HEK293 (cell line): Measurements from ENCODE around the gene LCNL1.

Experiments
- CTCF ChIA-PET: fragments of 350-600 bp; formaldehyde crosslinking; extraction: SDS; loops from one replicate; lab custom pipeline; 2021; ENCODE audit warnings: antibody characterized with exemption; lab: Yijun Ruan, JAX
- POLR2A ChIA-PET: fragments of 300-600 bp; formaldehyde crosslinking; extraction: SDS; loops from one replicate; lab custom pipeline; 2020; ENCODE audit warnings: antibody characterized with exemption, inconsistent platforms; lab: Yijun Ruan, JAX
- H3K27ac ChIP-seq: fragments of 200-500 bp; sonication (Bioruptor generic); 2 replicates; pipeline ENCODE4 v1.5.1; 2014; ENCODE audit warnings: low read depth, low read length, control low read depth, inconsistent platforms; ENCODE audit errors: extremely low read depth
- H3K36me3 ChIP-seq, 2 experiments: fragments of 200-500 bp in 1 of 2; sonication (Bioruptor generic) in 1 of 2; 1 replicate in 1 of 2; 2 replicates in 1 of 2; pipeline ENCODE4 v1.5.1; 2014 to 2017; ENCODE audit warnings: inconsistent platforms in 2 of 2, low read length in 2 of 2; ENCODE audit not compliant: control insufficient read depth in 2 of 2, insufficient read depth in 1 of 2
- H3K4me1 ChIP-seq: fragments of 200-500 bp; sonication (Bioruptor generic); 2 replicates; pipeline ENCODE4 v1.5.1; 2014; ENCODE audit warnings: mild to moderate bottlenecking, low read length, inconsistent platforms; ENCODE audit not compliant: control insufficient read depth, insufficient read depth
- H3K4me3 ChIP-seq: 2 replicates; pipeline ENCODE4 v1.5.1; 2011; ENCODE audit warnings: low read depth, mild to moderate bottlenecking, control low read depth, low read length, moderate library complexity
- H3K9me3 ChIP-seq: fragments of 200-500 bp; sonication (Bioruptor generic); 2 replicates; pipeline ENCODE4 v1.5.1; 2014; ENCODE audit warnings: low read depth, low read length, inconsistent platforms; ENCODE audit not compliant: control insufficient read depth, insufficient read depth
- GLIS1 ChIP-seq: fragments of 450-650 bp; formaldehyde crosslinking; IDR thresholded peaks from 2 replicates; pipeline ENCODE4 v1.5.1; 2016; ENCODE audit warnings: missing biosample characterization, missing genetic modification characterization
- KLF10 ChIP-seq: fragments of 450-650 bp; IDR thresholded peaks from 2 replicates; pipeline ENCODE4 v1.5.1; 2018; ENCODE audit warnings: missing biosample characterization, mild to moderate bottlenecking, missing genetic modification characterization
- KLF8 ChIP-seq: fragments of 450-650 bp; formaldehyde crosslinking; IDR thresholded peaks from 2 replicates; pipeline ENCODE4 v1.5.1; 2016; ENCODE audit warnings: missing biosample characterization, missing genetic modification characterization
- MEIS1 ChIP-seq: sonication (generic); formaldehyde crosslinking; IDR thresholded peaks from 2 replicates; pipeline ENCODE4 v1.8.1; 2022; ENCODE audit warnings: missing genetic modification reagents, mild to moderate bottlenecking, borderline replicate concordance
- MZF1 ChIP-seq: fragments of 450-650 bp; formaldehyde crosslinking; IDR thresholded peaks from 2 replicates; pipeline ENCODE4 v1.5.1; 2017; ENCODE audit warnings: missing biosample characterization, missing genetic modification characterization, borderline replicate concordance
- PRDM1 ChIP-seq: fragments of 450-650 bp; formaldehyde crosslinking; IDR thresholded peaks from 2 replicates; pipeline ENCODE4; 2016; ENCODE audit warnings: missing biosample characterization, missing genetic modification characterization
- ZBTB10 ChIP-seq: fragments of 450-650 bp; formaldehyde crosslinking; IDR thresholded peaks from 2 replicates; pipeline ENCODE4 v1.5.1; 2016; ENCODE audit warnings: missing biosample characterization, missing genetic modification characterization
- ZFHX2 ChIP-seq: fragments of 450-650 bp; formaldehyde crosslinking; conservative IDR thresholded peaks from 2 replicates; pipeline ENCODE4 v1.5.1; 2016; ENCODE audit warnings: missing biosample characterization, missing genetic modification characterization
- ZNF132 ChIP-seq: fragments of 450-650 bp; formaldehyde crosslinking; IDR thresholded peaks from 2 replicates; pipeline ENCODE4 v1.5.1; 2017; ENCODE audit warnings: missing biosample characterization, missing genetic modification characterization, borderline replicate concordance
- ZNF133 ChIP-seq: fragments of 450-650 bp; formaldehyde crosslinking; IDR thresholded peaks from 2 replicates; pipeline ENCODE4 v1.5.1; 2016; ENCODE audit warnings: missing biosample characterization, missing genetic modification characterization
- ZNF16 ChIP-seq: fragments of 450-650 bp; formaldehyde crosslinking; IDR thresholded peaks from 2 replicates; pipeline ENCODE4 v1.5.1; 2016; ENCODE audit warnings: low read depth, missing biosample characterization, missing genetic modification characterization
- ZNF2 ChIP-seq: fragments of 450-650 bp; formaldehyde crosslinking; IDR thresholded peaks from 2 replicates; pipeline ENCODE4 v1.5.1; 2016; ENCODE audit warnings: missing biosample characterization, missing genetic modification characterization
- ZNF223 ChIP-seq: fragments of 450-650 bp; formaldehyde crosslinking; IDR thresholded peaks from 2 replicates; pipeline ENCODE4 v1.5.1; 2016; ENCODE audit warnings: missing biosample characterization, missing genetic modification characterization
- ZNF274 ChIP-seq, 2 experiments: fragments of 200-500 bp in 1 of 2; fragments of 450-650 bp in 1 of 2; sonication (Bioruptor generic) in 1 of 2; formaldehyde crosslinking in 1 of 2; IDR thresholded peaks; 2 replicates each; pipeline versions ENCODE4 v1.5.1 to v1.6.1; 2014 to 2016; ENCODE audit warnings: borderline replicate concordance in 1 of 2, inconsistent platforms in 1 of 2, low read length in 1 of 2, missing biosample characterization in 1 of 2, missing genetic modification characterization in 1 of 2
- ZNF350 ChIP-seq: fragments of 450-650 bp; formaldehyde crosslinking; IDR thresholded peaks from 2 replicates; pipeline ENCODE4 v1.5.0; 2017; ENCODE audit warnings: missing biosample characterization, mild to moderate bottlenecking, missing genetic modification characterization
- ZNF354C ChIP-seq: fragments of 450-650 bp; formaldehyde crosslinking; IDR thresholded peaks from 2 replicates; pipeline ENCODE4 v1.5.1; 2016; ENCODE audit warnings: missing biosample characterization, missing genetic modification characterization, low read depth, borderline replicate concordance
- ZNF394 ChIP-seq: fragments of 450-650 bp; formaldehyde crosslinking; IDR thresholded peaks from 2 replicates; pipeline ENCODE4 v1.5.1; 2016; ENCODE audit warnings: missing biosample characterization, missing genetic modification characterization, mild to moderate bottlenecking, moderate library complexity, borderline replicate concordance
- ZNF433 ChIP-seq: fragments of 450-650 bp; formaldehyde crosslinking; IDR thresholded peaks from 2 replicates; pipeline ENCODE4 v1.5.1; 2016; ENCODE audit warnings: missing biosample characterization, missing genetic modification characterization, low read depth
- ZNF473 ChIP-seq: fragments of 450-650 bp; formaldehyde crosslinking; IDR thresholded peaks from 2 replicates; pipeline ENCODE4 v1.5.1; 2017; ENCODE audit warnings: missing biosample characterization, missing genetic modification characterization
- ZNF488 ChIP-seq: fragments of 450-650 bp; formaldehyde crosslinking; IDR thresholded peaks from 2 replicates; pipeline ENCODE4 v1.5.1; 2016; ENCODE audit warnings: missing biosample characterization, missing genetic modification characterization
- ZNF521 ChIP-seq: fragments of 450-650 bp; formaldehyde crosslinking; IDR thresholded peaks from 2 replicates; pipeline ENCODE4 v1.5.1; 2017; ENCODE audit warnings: missing biosample characterization, mild to moderate bottlenecking, missing genetic modification characterization
- ZNF530 ChIP-seq: fragments of 450-650 bp; formaldehyde crosslinking; IDR thresholded peaks from 2 replicates; pipeline ENCODE4 v1.5.1; 2016; ENCODE audit warnings: low read depth, missing biosample characterization, missing genetic modification characterization
- ZNF544 ChIP-seq: fragments of 450-650 bp; formaldehyde crosslinking; IDR thresholded peaks from 2 replicates; pipeline ENCODE4 v1.5.0; 2017; ENCODE audit warnings: missing biosample characterization, missing genetic modification characterization
- ZNF548 ChIP-seq: fragments of 450-650 bp; formaldehyde crosslinking; IDR thresholded peaks from 2 replicates; pipeline ENCODE4 v1.5.1; 2016; ENCODE audit warnings: missing biosample characterization, missing genetic modification characterization
- ZNF549 ChIP-seq: fragments of 450-650 bp; IDR thresholded peaks from 2 replicates; pipeline ENCODE4 v1.5.1; 2018; ENCODE audit warnings: missing biosample characterization, missing genetic modification characterization, mild to moderate bottlenecking, inconsistent platforms, moderate library complexity
- ZNF585B ChIP-seq: fragments of 450-650 bp; formaldehyde crosslinking; IDR thresholded peaks from 2 replicates; pipeline ENCODE4 v1.5.1; 2016; ENCODE audit warnings: missing biosample characterization, missing genetic modification characterization
- ZNF610 ChIP-seq: fragments of 450-650 bp; formaldehyde crosslinking; IDR thresholded peaks from 2 replicates; pipeline ENCODE4 v1.5.1; 2016; ENCODE audit warnings: missing biosample characterization, missing genetic modification characterization, borderline replicate concordance
- ZNF654 ChIP-seq: fragments of 450-650 bp; formaldehyde crosslinking; IDR thresholded peaks from 2 replicates; pipeline ENCODE4 v1.5.1; 2016; ENCODE audit warnings: low read depth, missing biosample characterization, missing genetic modification characterization
- ZNF658 ChIP-seq: fragments of 450-650 bp; formaldehyde crosslinking; IDR thresholded peaks from 2 replicates; pipeline ENCODE4; 2016; ENCODE audit warnings: missing biosample characterization, missing genetic modification characterization
- ZNF670 ChIP-seq: fragments of 450-650 bp; formaldehyde crosslinking; IDR thresholded peaks from 2 replicates; pipeline ENCODE4 v1.5.1; 2016; ENCODE audit warnings: missing biosample characterization, missing genetic modification characterization, low read depth
- ZNF701 ChIP-seq: fragments of 450-650 bp; formaldehyde crosslinking; IDR thresholded peaks from 2 replicates; pipeline ENCODE4 v1.5.1; 2016; ENCODE audit warnings: missing biosample characterization, missing genetic modification characterization
- ZNF707 ChIP-seq: fragments of 450-650 bp; formaldehyde crosslinking; IDR thresholded peaks from 2 replicates; pipeline ENCODE4 v1.5.1; 2016; ENCODE audit warnings: missing biosample characterization, missing genetic modification characterization
- ZNF747 ChIP-seq: fragments of 450-650 bp; formaldehyde crosslinking; IDR thresholded peaks from 2 replicates; pipeline ENCODE4 v1.5.1; 2016; ENCODE audit warnings: missing biosample characterization, missing genetic modification characterization
- ZNF76 ChIP-seq: fragments of 450-650 bp; formaldehyde crosslinking; IDR thresholded peaks from 2 replicates; pipeline ENCODE4; 2016; ENCODE audit warnings: low read depth, missing biosample characterization, missing genetic modification characterization, borderline replicate concordance
- ZNF768 ChIP-seq: fragments of 450-650 bp; formaldehyde crosslinking; IDR thresholded peaks from 2 replicates; pipeline ENCODE4 v1.5.1; 2018; ENCODE audit warnings: missing biosample characterization, mild to moderate bottlenecking, missing genetic modification characterization
- ZNF777 ChIP-seq: fragments of 450-650 bp; formaldehyde crosslinking; IDR thresholded peaks from 2 replicates; pipeline ENCODE4 v1.5.1; 2017; ENCODE audit warnings: missing biosample characterization, missing genetic modification characterization, borderline replicate concordance

The LCNL1 gene

DNA sequence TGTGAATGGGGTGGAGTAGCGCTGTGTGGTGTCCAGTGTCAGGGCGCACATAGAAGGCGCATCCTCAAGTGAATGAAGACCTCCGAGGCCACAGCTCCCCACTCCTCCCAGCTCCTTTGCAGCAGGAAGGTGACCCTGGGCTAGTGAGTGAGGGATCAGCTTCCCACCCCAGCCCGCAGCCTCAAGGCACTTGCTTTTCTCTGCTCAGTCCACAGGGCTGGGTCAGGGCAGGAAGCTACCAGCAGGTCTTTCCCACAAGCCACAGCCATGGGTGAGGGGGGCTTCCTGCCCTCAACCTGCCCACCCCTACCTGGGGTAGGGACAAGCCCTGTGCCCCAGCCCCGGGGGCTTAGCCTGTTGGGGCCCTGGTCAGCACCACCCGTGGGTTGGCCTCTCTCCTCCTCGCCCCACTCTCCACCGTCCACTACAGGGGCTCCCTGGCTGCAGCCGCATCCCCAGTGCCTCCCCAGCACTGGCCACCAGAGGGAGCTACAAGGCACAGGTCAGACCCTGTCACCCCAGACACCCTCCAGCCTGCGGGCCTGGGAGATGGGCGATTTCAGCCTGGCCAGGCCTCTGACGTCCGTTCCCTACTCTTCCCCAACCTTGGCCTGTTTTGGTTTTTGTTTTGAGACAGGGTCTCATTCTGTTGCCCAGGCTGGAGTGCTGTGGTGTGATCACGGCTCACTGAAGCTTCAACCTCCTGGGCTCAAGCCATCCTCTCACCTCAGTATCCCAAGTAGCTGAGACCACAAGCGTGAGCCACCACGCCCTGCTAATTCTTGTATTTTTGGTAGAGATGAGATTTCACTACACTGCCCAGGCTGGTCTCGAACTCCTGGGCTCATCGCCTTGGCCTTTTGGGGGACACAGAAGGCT, 46.5 kb downstream of the LCNL1 start:
- Histone ChIP-seq H3K4me1 (peaks cover 2% of the 10 kb centered on the region; the same call in 1 of the 2 replicates), H3K9me3 (no peaks in the 10 kb centered on the region), H3K36me3 (no peaks in the 10 kb centered on the region), H3K4me3 (no peak overlapping the region), H3K27ac (no peak overlapping the region)
- POLR2A ChIA-PET: interaction anchor here (0.5 to 1.7 kb wide), 13 partner anchors 10 to 235 kb away, joined by 3 to 8 read pairs (median 3); partner anchors contain the start of genes CLIC3, PAXX and TUBB4B
- CTCF ChIA-PET: interaction anchor here (0.5 to 5.8 kb wide), 89 partner anchors 8 to 964 kb away, joined by 3 to 86 read pairs (median 5); partner anchors contain the start of genes C8G, CLIC3, LCN15 and NPDC1
- TF ChIP-seq ZNF16 (tag by site-specific recombination): no peak
- TF ChIP-seq ZNF768 (tag by site-specific recombination): no peak
- TF ChIP-seq GLIS1: no peak
- TF ChIP-seq ZNF549 (tag by site-specific recombination): no peak
- TF ChIP-seq ZNF548 (tag by site-specific recombination): no peak
- peak; percentile 33; the same call in 1 of the 2 replicates for TF ChIP-seq ZNF76 (tag by site-specific recombination)
- TF ChIP-seq ZNF350 (tag by site-specific recombination): no peak
- TF ChIP-seq ZNF473: no peak
- no peak for TF ChIP-seq ZNF670 (tag by site-specific recombination)
- TF ChIP-seq ZNF585B (tag by site-specific recombination): no peak
- peak; percentile 57; the same call in 1 of the 2 replicates for TF ChIP-seq ZNF2 (tag by site-specific recombination)
- TF ChIP-seq ZNF701 (tag by site-specific recombination): no peak
- no peak for TF ChIP-seq ZNF747
- TF ChIP-seq MZF1: no peak; the same call in 1 of the 2 replicates
- TF ChIP-seq ZBTB10 (tag by site-specific recombination): peak; percentile 83
- TF ChIP-seq ZNF654: peak; percentile 27
- TF ChIP-seq ZNF707 (tag by site-specific recombination): no peak
- TF ChIP-seq MEIS1: no peak
- TF ChIP-seq ZNF354C: no peak
- peak; percentile 19; the same call in 1 of the 2 replicates for TF ChIP-seq ZNF394
- no peak for TF ChIP-seq ZFHX2 (tag by site-specific recombination)
- TF ChIP-seq KLF10: no peak
- no peak for TF ChIP-seq ZNF433 (tag by site-specific recombination)
- no peak for TF ChIP-seq ZNF521
- no peak for TF ChIP-seq ZNF132 (tag by site-specific recombination)
- no peak for TF ChIP-seq ZNF777 (tag by site-specific recombination)
- no peak for TF ChIP-seq ZNF488 (tag by site-specific recombination)
- no peak for TF ChIP-seq PRDM1 (tag by site-specific recombination)
- TF ChIP-seq ZNF658 (tag by site-specific recombination): no peak
- no peak for TF ChIP-seq ZNF133 (tag by site-specific recombination)
- TF ChIP-seq ZNF610: no peak; the same call in 1 of the 2 replicates
- TF ChIP-seq ZNF274 (IDR thresholded peaks at IDR 0.05; ENCODE audit: low read length): no peak
- TF ChIP-seq ZNF274 (tag by site-specific recombination; IDR thresholded peaks at IDR 0.05; ENCODE audit: borderline replicate concordance): no peak
- no peak for TF ChIP-seq ZNF530 (tag by site-specific recombination)
- peak; percentile 69 for TF ChIP-seq KLF8 (tag by site-specific recombination)
- no peak for TF ChIP-seq ZNF544 (tag by site-specific recombination)
- TF ChIP-seq ZNF223: no peak
